NK-92 (cell line): ENCODE measurements around the gene CD300LD.
"Not testable (repeated sequence)": the region's sequence is repeated elsewhere in the genome, so short reads cannot be mapped to it uniquely, and the experiment has no call there.

ENCODE experiments used
- DNase-seq: peaks from one replicate; lab custom pipeline; 2025; ENCODE audit not compliant: unreplicated experiment; lab: John Stamatoyannopoulos, UW

Gene CD300LD

DNA sequence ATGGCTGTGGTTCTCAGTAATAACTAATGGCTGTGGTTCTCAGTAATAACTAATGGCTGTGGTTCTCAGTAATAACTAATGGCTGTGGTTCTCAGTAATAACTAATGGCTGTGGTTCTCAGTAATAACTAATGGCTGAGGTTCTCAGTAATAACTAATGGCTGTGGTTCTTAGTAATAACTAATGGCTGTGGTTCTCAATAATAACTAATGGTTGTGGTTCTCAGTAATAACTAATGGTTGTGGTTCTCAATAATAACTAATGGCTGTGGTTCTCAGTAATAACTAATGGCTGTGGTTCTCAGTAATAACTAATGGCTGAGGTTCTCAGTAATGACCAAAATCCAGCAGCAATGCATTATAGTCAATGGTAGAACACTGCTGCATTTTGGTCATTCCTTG, 18.4 kb downstream of the CD300LD start:
- DNase-seq: not testable (repeated sequence)

DNA sequence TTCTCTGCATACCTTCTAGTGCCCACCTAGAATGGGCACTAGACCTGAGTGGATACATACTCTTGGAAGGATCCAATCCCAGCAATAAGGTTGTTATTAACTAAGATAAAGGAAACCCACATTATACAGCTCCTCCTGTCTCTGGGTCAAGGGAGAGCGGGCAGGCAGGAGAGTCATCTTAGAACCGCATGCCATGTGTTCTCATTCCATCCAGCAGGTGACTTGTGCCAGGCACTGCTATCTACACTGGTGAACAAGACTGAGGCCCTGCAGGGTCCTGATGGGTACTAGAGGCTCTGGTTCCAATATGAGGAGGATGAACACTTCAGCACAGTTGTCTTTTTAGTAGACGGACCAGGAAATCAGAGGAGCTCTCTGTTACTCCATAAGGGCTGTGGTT, 18.9 kb downstream of the CD300LD start:
- DNase-seq: no peak

DNA sequence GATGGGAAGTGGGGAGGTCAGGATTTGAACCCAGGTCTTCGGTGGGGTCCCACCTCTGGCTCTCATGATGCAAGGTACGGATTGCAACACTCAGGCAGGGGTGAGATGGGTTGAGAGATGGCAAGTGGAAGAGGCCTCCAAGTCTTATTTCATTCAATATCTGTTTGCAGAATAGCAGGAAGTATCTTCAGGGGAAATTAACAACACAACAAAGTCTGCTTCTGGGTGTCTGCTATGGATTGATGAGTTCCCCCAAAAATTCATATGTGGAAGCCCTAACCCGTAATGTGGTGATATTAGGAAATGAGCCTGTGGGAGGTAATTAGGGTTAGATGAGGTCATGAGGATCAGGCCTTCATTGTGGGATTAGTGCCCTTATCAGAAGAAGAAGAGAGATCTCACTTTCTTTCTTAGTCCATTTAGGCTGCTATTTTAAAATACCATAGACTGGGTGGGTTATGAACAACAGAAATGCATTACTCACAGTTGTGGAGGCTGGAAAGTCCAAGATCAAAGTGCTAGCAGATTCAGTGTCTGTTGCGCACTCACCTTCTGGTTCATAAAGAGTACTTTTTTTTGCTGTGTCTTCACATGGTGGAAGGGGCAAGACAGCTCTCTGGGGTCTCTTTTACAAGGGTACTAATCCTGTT, 20.3 kb downstream of the CD300LD start:
- DNase-seq: no peak

DNA sequence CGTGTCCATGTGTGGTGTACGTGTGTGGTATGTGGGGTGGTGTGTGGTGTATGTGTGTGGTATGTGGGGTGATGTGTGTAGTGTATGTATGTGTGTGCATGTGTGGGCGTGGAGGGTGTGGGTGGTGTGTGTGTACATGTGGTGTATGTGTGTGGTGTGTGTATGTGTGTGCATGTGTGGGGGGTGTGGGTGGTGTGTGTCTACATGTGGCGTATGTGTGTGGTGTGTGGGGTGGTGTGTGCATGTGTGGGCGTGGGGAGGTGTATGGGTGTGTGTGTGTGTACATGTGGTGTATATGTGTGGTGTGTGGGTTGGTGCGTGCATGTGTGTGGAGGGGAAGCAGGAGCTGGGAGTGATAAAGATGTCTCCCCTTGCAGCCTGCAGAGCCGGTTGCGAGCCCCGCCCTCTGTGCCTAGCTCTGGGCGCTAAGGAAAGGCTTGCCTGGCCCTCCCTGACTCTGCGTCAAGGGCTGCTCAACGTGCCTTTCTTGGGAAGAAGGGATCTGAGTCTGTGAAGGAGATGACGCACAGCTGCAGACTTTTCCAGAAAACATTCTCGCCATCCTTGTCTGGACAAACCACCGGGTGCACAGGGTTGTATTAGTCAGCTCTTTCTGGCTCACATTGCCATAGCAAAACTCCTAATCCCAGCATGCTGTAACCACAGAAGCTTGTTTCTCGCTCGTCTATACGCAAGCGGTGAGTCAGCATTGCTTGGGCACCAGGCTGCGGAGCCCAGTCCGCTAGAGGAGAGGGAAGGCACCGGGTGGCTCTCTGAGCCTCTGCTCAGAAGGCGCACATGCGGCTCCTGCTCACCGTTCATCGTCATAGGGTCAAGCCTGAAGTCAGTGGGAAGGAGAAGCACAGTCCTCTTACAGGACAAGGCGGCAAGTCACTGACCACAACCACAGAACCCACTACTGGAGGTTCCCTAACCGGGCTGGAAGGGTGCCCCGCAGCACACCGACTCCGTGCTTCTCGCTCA, 22.8 kb downstream of the CD300LD start:
- no peak for DNase-seq

DNA sequence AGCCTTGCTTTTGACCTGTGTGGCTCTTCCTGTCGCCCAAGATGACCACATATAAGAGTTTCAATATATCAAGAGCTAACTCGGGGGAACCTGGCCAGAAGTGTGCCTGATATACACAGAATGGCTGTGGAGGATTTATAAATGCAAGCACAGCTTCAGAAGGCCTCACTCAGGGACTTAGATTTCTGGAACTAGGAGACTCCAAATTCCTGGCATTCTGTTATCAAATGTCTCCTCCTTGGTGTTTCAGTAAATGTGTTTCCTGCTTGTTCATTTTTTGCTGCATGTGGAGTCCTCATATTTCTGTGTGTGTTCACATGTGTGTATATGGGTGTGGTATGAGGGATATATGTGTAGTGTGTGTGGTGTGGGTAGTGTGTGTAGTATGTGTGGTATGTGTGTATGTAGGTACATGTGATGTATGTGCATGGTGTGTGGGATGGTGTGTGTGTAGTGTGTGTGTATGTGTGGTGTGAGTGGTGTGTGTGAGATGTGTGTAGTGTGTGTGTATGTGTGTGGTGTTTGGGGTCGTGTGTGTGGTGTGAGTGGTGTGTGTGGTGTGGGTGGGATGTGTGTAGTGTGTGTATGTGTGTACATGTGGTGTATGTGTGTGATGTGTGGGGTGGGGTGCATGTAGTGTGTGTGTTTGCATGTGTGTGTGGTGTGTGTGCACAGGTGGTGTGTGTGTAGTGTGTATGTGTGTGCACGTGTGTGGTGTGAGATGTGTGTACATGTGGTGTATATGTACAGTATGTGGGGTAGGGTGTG, 23.8 kb downstream of the CD300LD start:
- DNase-seq: no peak

DNA sequence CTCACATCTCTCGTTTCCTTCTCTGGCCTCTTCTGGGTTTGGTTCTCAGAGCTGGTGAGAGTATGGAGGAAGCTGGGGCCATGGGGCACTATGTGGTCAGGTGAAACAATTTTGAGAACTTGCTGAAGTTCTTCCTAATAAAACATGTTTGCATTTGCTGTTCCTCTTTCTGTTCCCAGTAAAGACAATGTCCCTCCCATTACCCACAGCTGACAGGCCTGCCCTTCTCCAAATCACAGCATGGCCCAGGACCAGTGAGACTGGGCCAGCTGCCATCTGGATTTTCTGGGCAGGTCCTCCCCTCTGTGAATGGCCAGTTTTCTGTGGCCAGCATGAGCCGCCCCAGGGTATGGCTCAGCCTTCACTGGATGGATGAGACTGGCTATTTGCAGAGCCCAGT, 24.7 kb downstream of the CD300LD start, which contains the start of gene CD300H:
CD300H (minus strand) TSS at position 113 of the 400 bp plus-strand sequence.
- DNase-seq: no peak

DNA sequence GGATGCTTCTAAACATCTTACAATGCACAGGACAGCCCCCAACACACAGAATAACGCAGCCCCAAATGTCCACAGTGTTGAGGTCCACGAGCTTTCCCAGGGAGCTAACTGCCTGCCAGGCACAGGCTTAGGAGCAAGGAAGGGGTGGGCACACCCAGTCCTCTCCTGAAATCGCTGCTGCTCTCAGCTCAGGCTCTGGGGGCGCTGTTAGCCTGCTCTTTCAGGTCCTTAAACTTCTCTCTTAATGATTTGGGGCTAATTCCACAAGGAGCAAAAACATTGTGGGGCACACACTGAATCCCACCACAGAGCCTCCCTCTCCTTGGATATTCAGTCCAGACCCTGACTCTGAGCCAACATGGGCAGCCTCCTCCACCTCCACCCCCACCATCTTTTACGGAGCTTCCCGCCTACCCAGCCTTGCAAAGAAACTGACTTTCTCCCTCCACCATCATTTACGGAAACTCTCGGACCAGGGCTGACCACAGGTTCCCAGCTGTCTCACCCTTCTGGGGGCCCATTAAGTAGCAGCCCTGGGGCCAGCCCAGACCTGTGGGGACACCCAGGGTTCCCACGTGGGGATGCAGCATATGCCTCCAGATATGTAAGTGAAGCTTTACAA, 25.8 kb downstream of the CD300LD start:
- DNase-seq: no peak

DNA sequence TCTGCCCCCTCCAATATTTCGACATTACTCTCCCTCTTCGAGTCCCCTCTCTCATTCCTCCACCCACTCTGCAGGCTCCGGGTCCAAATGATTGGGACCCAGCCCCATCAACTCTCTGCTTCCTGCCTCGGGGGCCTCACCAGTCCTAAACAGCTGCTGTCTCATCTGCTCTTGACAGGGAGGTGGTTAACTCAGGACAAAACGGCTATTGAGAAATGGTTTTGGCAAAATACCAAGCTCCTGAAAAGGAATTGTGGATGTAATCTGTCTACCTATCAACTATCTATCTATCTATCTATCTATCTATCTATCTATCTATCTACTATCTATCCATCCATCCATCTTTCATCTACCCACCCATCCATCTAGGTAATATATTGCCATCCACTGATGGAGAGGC, 27.0 kb downstream of the CD300LD start:
- no peak for DNase-seq

DNA sequence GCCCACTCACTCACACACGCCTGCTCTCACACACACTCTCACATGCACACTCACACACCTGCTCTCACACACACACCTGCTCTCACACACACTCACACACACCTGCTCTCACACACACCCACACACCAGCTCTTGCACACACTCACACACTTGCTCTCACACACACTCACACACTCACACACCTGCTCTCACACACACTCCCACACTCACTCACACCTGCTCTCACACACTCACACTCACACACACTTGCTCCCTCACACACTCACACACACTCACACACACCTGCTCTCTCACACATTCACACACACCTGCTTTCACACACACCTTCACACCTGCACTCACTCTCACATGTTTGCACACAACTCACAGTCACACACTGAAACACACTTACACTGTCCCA, 28.7 kb downstream of the CD300LD start:
- DNase-seq: no peak

DNA sequence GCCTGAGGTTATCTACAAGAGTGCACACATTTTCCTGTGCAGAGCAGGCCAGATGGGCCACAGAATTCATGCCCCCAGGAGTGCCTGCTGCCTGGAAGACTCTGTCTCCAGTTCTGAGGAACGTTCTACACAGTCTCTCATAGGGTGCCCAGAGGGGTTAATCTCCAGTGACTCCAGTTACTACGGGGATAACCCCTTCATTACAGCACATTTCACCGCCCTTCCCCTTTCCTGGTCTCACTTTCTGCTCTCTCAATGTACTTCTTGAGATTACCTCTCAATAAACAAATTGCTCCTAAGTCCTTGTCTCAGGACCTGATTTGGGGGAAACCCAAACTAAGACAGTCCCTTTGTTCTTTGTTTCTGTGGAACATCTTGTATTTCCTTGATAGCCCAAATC, 30.5 kb downstream of the CD300LD start:
- no peak for DNase-seq

DNA sequence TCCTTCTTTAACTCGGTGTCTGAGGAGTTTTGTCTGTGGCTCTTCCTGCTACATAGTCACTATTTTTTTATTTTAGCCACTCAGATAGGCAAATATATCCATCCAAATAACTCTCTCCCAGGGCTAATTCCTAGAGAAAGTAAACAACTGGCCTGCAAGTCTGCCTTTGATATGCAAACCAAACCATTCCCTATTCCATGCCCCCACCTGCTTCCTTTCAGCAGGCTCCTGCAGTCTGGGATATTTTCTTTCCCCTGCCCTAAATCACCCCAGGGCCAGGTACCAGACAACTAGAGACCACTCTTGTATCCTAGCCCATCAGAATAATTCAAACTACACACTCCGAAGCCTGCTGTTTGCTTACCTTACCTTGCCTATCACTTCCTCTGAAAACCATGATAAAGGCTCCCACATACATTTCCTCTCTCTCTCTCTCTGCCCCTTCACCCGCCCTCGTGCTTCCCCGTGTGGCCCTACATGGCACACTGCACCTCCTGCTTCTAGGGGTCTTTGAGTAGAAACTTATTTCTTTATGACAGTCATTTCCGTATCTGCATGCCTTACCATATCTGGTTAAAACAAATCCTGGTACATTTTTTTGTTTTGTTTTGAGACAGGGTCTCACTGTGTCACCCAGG, 33.1 kb downstream of the CD300LD start:
- DNase-seq: no peak

DNA sequence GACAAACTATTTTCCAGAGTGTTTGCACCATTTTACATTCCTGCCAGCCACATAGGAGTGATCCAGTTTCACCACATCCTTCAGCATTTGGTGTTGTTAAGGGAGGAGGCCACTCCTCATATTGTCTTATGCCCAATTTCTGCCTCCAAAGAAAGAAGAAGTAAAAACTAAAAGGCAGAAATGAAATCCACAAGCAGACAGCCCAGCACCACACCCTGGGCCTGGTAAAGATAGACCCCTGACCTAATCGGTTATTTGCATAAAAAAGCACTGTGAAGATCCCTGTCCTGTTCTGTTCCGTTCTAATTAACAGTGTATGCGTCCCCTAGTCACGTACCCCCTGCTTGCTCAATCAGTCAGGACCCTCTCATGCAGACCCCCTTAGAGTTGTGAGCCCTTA, 33.7 kb downstream of the CD300LD start:
- DNase-seq: not testable (repeated sequence)

DNA sequence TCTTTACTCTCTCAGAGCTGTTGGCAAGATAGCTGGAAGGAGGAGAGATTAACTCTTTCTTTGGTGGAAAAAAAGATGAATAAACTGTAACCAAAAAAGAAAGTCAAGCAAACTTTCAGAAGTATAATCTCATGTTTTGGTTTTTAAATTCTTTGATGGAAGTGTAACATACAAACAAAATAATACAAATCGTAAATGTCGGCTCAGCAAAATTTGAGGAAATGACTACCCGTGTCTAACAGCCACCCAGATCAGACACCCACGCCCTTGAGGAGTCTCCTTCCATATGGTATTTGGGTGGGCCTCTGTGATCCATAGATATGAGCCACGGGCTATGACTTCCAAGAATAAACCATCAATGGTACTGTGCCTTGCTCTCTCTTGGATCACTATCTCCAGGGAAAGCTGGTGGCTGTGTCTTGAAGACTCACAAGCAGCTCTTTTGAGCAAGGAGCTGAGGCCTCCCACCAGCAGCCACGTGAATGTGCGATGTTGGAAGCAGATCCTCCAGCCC, 36.6 kb downstream of the CD300LD start:
- DNase-seq: no peak

DNA sequence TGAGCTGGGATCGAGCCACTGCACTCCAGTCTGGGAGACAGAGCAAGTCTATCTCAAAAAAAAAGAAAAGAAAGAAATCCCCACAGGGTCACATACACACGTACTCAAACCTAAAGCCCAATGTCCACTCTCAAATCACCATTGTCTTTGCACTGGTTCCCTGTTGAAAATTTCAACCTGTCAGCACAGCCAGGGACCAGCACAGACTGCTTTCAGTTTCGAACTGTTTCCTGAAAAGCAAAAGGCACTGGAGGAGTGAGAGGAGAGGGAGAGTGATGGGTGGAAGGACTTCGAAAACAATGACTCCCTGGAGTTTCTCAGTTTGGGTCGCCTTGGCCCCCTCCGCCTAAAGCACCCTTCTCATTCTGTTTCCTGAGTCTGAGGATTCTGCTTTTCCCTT, 37.2 kb downstream of the CD300LD start:
- no peak for DNase-seq

DNA sequence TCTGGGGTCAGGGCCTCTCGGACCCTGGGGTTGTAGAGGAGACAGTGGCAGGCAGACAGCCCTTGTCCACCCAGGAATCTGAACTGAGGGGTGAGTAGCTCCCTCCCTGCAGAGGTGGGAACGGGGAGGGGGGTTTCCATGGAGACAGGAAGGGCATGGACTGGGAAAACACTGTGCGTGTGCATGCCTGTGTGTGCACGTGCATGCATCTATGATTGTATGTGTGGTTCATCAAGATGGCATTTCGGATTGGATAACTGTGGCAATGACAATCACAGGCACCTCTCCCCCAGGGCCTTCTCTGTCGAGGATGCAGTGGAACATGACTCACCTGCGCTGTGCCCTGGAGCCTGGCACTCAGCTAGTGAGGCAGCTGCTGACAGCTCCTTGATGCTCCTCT, 40.0 kb downstream of the CD300LD start:
- DNase-seq: no peak

DNA sequence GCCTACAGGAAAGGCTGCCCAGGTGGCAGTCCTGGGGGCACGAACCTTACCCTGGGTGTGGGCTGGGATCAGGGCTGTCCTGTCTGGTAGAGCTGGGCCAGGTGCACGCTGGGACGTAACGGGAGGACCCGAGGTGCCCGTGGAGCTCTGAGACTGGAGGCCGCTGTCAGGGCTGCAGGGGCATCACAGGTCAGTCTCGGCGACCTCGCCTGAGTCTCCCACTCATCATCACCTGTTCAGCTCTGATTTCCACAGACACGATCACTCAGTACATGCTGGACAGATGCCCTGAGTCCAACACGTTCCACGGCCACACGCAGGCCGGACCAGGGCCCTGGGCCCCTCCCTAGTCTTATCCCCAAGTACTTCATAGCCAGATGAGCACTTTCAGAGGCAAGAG, 41.5 kb downstream of the CD300LD start:
- no peak for DNase-seq

DNA sequence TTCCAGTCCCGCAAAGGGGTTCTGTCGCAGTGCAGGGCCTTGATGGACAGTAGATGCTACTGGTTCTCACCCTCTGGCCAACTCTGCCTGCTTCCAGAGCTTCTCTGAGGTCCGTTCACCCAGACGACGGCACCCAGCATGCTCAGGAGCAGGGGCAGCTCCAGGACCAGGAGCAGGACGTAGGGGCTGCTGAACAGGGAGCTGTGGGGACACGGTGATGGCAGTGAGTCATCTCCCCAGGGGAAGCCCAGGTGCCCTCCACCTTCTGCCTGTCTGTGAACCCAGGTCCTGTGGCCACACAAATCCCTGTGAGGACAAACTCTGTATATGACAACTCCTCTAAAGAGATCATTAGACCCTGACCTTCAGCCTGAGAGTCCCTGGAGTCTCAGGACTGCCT, 42.7 kb downstream of the CD300LD start:
- no peak for DNase-seq

DNA sequence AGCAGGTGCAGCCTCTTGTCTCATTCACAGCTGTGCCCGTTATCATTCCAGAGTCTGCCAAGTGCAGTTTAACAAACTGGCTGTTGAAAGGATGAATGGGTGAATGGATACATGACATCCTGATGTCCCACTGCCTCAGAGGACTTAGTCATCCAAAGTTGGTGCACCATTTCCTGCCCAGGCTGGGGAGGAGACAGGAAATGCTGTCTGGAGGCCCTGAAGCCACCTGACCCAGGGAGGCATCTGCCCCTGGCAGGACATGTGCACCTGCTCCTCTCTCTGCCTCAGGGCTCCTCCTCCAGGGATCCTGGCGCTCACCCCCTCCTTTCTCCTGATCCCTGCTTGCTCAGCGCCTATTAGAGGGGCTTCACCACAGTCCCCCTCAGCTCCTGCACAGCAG, 44.3 kb downstream of the CD300LD start:
- no peak for DNase-seq

DNA sequence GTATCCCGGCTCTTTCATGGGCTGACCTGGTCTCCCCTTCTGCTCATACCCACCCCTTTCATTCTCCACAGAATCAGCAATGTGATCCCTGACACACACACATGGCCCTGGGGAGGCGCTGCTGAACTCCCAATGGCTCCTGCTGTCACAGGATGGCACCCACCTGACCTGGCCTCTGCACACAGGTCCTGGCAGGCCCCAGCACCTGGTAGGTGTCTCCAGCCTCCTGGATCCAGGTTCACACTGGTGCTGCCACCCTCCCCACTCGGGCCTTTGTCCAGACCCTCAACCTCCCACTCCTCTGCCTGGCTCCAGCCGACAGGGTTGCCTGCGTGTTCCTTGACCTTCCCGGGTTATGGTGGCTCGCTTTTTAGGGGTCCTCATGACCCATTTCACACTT, 44.8 kb downstream of the CD300LD start:
- DNase-seq: no peak

DNA sequence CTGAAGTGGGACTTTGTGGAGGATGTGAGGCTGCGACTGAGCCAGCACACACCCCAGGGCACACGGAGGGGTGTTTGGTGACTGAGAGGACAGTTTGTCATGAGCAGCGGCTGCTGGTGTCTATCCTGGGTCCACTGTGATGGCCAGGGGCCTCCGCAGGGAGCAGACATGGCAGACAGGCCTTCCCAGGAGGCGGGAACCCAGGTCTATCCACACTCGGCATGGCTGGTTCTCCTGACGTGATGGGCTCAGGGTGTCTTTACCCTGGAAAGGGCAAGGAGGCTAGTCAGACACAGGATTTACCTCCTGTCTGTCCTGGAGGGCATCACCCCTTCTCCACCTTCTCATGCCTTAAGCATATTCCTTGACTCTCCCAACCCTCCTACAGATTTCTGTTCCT, 45.5 kb downstream of the CD300LD start:
- DNase-seq: no peak
